Fibroblast of pulmonary artery (primary cell): ENCODE data around the gene TGFBR3.

Experiments used
- DNase-seq: peaks from one replicate; pipeline ENCODE4 v3.0.0-alpha.2; 2010; ENCODE audit warnings: low read depth
- H3K4me3 ChIP-seq: replicated peaks from 2 replicates; pipeline ENCODE4 v1.5.1; 2011; ENCODE audit warnings: low read depth, mild to moderate bottlenecking, control low read depth, low read length, moderate library complexity
- TF ChIP-seq, protein P1 (sequence below): IDR thresholded peaks from 2 replicates; pipeline ENCODE4 v1.5.1; 2011; ENCODE audit warnings: mild to moderate bottlenecking, control low read depth, low read length, inconsistent platforms; ENCODE audit errors: missing control alignments

Gene TGFBR3

DNA sequence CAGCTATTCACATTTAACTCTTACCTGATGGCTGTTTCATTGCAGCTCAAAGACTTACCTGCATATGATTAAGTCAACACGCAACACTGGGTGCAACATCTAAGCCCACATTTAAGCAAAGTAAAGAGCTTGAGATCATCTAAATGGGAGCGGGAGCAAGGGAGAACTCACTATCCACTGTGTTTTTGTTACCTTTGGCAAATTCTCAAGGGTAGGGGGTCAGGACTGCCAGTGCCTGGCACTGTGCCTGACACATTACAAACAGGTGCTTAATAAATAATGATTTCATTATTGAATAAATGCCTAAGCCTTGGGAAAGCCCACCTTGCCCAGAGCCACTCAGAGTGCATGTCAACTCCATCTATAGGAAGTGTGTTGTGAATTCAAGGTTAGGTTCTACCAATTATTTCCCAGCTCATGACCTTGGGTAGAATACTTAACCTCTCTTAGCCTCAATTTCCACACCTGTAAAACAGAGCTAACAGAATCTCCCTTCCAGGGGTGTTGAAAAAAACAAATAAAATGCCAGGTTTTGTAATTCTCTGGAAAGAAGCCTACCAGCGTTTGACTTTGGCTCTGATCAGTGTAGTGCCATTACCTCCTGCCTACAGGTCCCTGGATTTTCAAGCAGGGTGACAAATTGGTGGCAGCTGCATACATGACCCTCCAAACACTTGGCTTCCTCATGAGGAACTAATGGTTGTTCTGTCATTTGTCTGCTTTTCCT is 109.7 kb downstream of the TGFBR3 start:
- TF ChIP-seq, protein P1, sequence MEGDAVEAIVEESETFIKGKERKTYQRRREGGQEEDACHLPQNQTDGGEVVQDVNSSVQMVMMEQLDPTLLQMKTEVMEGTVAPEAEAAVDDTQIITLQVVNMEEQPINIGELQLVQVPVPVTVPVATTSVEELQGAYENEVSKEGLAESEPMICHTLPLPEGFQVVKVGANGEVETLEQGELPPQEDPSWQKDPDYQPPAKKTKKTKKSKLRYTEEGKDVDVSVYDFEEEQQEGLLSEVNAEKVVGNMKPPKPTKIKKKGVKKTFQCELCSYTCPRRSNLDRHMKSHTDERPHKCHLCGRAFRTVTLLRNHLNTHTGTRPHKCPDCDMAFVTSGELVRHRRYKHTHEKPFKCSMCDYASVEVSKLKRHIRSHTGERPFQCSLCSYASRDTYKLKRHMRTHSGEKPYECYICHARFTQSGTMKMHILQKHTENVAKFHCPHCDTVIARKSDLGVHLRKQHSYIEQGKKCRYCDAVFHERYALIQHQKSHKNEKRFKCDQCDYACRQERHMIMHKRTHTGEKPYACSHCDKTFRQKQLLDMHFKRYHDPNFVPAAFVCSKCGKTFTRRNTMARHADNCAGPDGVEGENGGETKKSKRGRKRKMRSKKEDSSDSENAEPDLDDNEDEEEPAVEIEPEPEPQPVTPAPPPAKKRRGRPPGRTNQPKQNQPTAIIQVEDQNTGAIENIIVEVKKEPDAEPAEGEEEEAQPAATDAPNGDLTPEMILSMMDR = no peak
- no peak for DNase-seq
- no peak overlapping the region for H3K4me3 ChIP-seq

DNA sequence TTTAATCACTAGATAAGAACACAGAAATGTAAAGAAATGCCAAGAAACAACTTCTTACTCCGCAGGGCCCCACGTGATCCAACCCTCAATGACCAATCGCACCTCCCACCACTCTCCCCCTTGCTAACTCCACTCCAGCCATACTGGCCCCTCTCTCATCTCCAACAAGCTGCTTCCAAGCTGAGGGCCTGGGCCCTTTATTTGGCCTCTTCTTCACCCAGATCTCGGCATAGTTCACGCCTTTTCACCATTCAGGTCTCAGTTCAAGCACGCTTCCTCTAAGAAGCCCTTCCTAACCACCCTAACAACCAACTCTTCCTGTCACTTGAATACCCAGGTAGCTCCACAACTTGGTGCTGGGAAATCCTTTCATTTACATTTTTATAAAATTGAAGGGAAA is 110.7 kb downstream of the TGFBR3 start:
- H3K4me3 ChIP-seq = no peak overlapping the region
- no peak for DNase-seq
- TF ChIP-seq, protein P1 = no peak

DNA sequence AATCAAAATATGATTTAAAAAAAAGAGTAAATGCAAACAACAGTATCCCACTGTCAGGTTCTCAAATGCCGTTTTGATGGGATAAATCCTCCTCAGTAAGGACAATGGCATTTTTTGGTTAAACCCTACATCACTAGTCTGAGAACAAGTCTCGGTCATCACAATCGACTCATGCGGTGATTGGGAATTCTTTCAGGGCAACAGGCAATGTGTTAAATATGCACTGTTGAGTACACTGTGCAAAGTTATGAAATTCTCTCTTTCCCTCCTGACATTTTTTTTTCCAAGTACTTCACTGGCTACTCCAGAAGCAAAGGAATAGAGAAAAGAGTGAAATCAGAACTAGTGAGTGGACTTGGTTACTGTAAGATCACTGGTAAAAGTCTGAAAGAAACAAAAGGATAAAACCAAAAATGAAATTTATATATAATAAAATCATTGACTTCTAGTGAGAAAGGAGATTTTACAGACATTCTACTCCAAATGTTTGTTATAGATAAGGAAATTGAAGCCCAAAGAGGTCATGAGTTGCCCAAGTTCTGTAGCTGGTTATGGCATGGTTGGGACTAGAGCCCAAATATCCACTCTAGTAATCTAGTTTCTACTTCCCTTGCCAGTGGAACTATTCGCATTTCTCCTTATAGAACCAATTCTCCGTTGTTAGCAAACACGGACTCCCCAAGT is 111.3 kb downstream of the TGFBR3 start:
- TF ChIP-seq, protein P1 = no peak
- peak; percentile 51 for DNase-seq
- H3K4me3 ChIP-seq = no peak overlapping the region

DNA sequence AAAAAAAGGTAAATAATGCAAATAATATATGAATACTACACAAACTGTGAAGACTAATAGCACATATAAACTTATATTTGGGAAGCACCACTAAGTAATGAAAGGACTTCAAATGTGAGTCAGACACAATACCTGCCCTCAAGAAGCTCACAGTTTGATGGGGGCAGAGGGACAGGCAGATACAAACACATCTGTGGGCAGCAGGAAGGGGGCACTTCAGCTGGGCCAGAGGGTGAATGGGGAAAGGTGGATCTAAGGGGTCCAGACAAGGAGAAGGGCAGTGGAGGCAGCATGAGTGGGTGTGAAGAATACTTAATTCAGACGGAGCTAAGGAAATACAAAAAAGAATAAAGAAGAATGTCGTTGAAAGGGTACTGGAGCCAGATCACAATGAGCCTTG is 114.2 kb downstream of the TGFBR3 start:
- TF ChIP-seq, protein P1 = no peak
- DNase-seq = no peak
- no peak overlapping the region for H3K4me3 ChIP-seq

DNA sequence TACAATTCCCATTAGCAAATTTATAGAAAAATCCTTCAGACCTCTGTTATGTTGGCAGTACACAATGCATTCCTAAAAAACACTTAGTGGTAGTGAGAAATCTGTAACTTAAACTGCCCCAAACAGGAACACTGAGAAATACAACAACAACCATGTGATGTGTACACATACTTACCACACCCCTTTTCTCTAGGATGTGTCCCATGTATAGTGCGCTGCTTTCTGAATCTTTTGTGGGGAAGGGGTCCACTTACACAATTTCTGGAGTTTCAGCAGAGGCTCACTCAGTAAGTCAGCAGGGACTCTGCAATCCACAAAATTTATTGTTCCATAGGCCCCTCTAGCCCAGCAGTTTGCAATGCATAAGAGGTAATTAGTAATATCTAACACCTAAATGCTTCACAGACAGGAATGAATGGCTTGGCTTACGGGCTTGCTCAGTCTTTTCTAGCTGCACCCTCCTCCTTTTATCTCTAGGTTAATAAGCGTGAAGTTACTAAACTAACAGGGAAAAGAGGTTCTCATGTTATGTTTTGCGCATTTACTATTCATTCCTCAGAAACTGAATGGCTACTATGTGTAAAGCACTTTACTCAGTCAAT is 115.2 kb downstream of the TGFBR3 start:
- DNase-seq = no peak
- TF ChIP-seq, protein P1 = no peak
- H3K4me3 ChIP-seq = no peak overlapping the region

DNA sequence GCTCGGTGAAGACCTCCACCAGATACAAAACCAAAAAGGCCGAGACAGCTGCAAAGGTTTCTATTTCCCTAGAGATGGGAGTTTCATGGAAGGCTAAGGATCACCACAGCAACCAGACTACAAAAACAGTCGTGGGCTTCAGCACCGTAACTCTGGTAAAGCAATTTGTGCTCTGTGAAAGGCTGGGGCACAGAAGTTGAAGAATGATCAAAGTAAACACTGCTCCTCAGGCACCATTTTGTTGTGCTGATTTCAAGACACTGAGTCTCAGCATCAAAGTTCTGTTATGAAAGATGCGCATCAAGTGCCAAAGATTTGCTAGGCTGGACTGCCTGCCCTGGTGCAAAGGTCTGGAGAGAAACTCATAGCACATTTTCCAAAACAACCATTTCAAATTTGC is 116.2 kb downstream of the TGFBR3 start:
- DNase-seq = no peak
- no peak overlapping the region for H3K4me3 ChIP-seq
- TF ChIP-seq, protein P1 = no peak
